WTC11 (cell line): ENCODE measurements around the gene ITPR1. TPM values are rescaled to one million over a fixed set of nuclear protein-coding genes. Genes with fewer than 3 reads are reported as not detected.

Experiments used
- ATAC-seq: fragments of 200-7000 bp; cut with Tn5 transposase; 2 replicates; pipeline ENCODE4 v1.10.0; 2021; ENCODE audit warnings: mild to moderate bottlenecking, moderate library complexity
- CTCF ChIA-PET: fragments of 300-600 bp; sonication (Branson Sonifier 250); formaldehyde crosslinking; loops from one replicate; lab custom pipeline; 2021; ENCODE audit warnings: antibody characterized with exemption; lab: Charles Lee
- POLR2A ChIA-PET: fragments of 350-600 bp; sonication (Branson Sonifier 250); formaldehyde crosslinking; loops from one replicate; lab custom pipeline; 2021; ENCODE audit warnings: antibody characterized with exemption; lab: Charles Lee
- DNase-seq: peaks from one replicate; pipeline ENCODE4 v3.0.0; 2021; ENCODE audit warnings: low spot score
- H3K27ac Mint-ChIP-seq: 2 replicates; pipeline ENCODE4 v1.8.0; 2021; ENCODE audit warnings: mixed read lengths
- H3K27me3 Mint-ChIP-seq: 2 replicates; pipeline ENCODE4 v1.8.0; 2021; ENCODE audit warnings: low read depth, mild to moderate bottlenecking, moderate library complexity, mixed read lengths
- H3K36me3 Mint-ChIP-seq: 2 replicates; pipeline ENCODE4 v1.8.0; 2021; ENCODE audit warnings: mixed read lengths
- H3K4me1 Mint-ChIP-seq: 2 replicates; pipeline ENCODE4 v1.8.0; 2022; ENCODE audit warnings: mixed read lengths
- H3K4me3 Mint-ChIP-seq: 2 replicates; pipeline ENCODE4 v1.8.0; 2021; ENCODE audit warnings: mild to moderate bottlenecking, moderate library complexity, mixed read lengths
- H3K9me3 Mint-ChIP-seq: 2 replicates; pipeline ENCODE4 v1.8.0; 2021; ENCODE audit warnings: mixed read lengths
- ATF1 ChIP-seq: sonication (generic); formaldehyde crosslinking; IDR thresholded peaks from 2 replicates; pipeline ENCODE4 v1.8.1; 2023; ENCODE audit warnings: mild to moderate bottlenecking, moderate library complexity, missing genetic modification reagents
- CREB1 ChIP-seq: sonication (generic); formaldehyde crosslinking; IDR thresholded peaks from 2 replicates; pipeline ENCODE4 v1.8.0; 2023; ENCODE audit warnings: mild to moderate bottlenecking, missing genetic modification reagents
- EMX1 ChIP-seq: fragments of 250-450 bp; sonication (Bioruptor Pico); IDR thresholded peaks from 2 replicates; pipeline ENCODE4 v1.8.0; 2021; ENCODE audit warnings: mild to moderate bottlenecking
- ETV6 ChIP-seq: sonication (generic); formaldehyde crosslinking; IDR thresholded peaks from 2 replicates; pipeline ENCODE4 v1.8.1; 2022; ENCODE audit warnings: mild to moderate bottlenecking, missing genetic modification reagents
- GABPB1 ChIP-seq: sonication (generic); formaldehyde crosslinking; IDR thresholded peaks from 2 replicates; pipeline ENCODE4 v1.8.1; 2023; ENCODE audit warnings: mild to moderate bottlenecking, missing genetic modification reagents
- JAZF1 ChIP-seq: fragments of 250-450 bp; sonication (Bioruptor Pico); IDR thresholded peaks from 2 replicates; pipeline ENCODE4 v1.9.0; 2021; ENCODE audit warnings: moderate library complexity, mild to moderate bottlenecking, inconsistent platforms
- MYBL2 ChIP-seq: sonication (generic); formaldehyde crosslinking; IDR thresholded peaks from 2 replicates; pipeline ENCODE4 v1.8.1; 2023; ENCODE audit warnings: mild to moderate bottlenecking, moderate library complexity, missing genetic modification reagents
- SP1 ChIP-seq: sonication (generic); formaldehyde crosslinking; conservative IDR thresholded peaks from 2 replicates; pipeline ENCODE4 v1.8.1; 2022; ENCODE audit warnings: missing genetic modification reagents
- TEAD1 ChIP-seq: sonication (generic); formaldehyde crosslinking; IDR thresholded peaks from 2 replicates; pipeline ENCODE4 v1.8.0; 2022; ENCODE audit warnings: mild to moderate bottlenecking, missing genetic modification reagents
- ZBTB21 ChIP-seq: sonication (generic); formaldehyde crosslinking; IDR thresholded peaks from 2 replicates; pipeline ENCODE4 v1.8.1; 2023; ENCODE audit warnings: mild to moderate bottlenecking, missing genetic modification reagents, borderline replicate concordance
- ZNF232 ChIP-seq: sonication (generic); formaldehyde crosslinking; IDR thresholded peaks from 2 replicates; pipeline ENCODE4 v1.8.0; 2022; ENCODE audit warnings: mild to moderate bottlenecking, missing genetic modification reagents
- ZNF396 ChIP-seq: fragments of 250-450 bp; sonication (Bioruptor Pico); IDR thresholded peaks from 2 replicates; pipeline ENCODE4 v1.8.0; 2021; ENCODE audit warnings: mild to moderate bottlenecking, moderate library complexity, borderline replicate concordance
- ZNF416 ChIP-seq: fragments of 250-450 bp; sonication (Bioruptor Pico); IDR thresholded peaks from 2 replicates; pipeline ENCODE4 v1.9.0; 2021; ENCODE audit warnings: mild to moderate bottlenecking, inconsistent platforms
- total RNA-seq: library from RNA; stranded (reverse); gene quantifications from 3 replicates; pipeline ENCODE4 v1.2.3, GENCODE V29; 2021
- TF ChIP-seq, protein P1 (sequence below): sonication (generic); formaldehyde crosslinking; IDR thresholded peaks from 2 replicates; pipeline ENCODE4 v1.8.1; 2023; ENCODE audit warnings: mild to moderate bottlenecking, missing genetic modification reagents
- TF ChIP-seq, protein P2 (sequence below): sonication (generic); formaldehyde crosslinking; IDR thresholded peaks from 2 replicates; pipeline ENCODE4 v1.8.1; 2023; ENCODE audit warnings: mild to moderate bottlenecking, missing genetic modification reagents, moderate library complexity
- TF ChIP-seq, protein P3 (sequence below): sonication (generic); formaldehyde crosslinking; IDR thresholded peaks from 2 replicates; pipeline ENCODE4 v1.8.1; 2023; ENCODE audit warnings: mild to moderate bottlenecking, missing genetic modification reagents, borderline replicate concordance
- TF ChIP-seq, protein P4 (sequence below): fragments of 250-450 bp; sonication (Bioruptor Pico); IDR thresholded peaks from 2 replicates; pipeline ENCODE4 v1.8.0; 2021; ENCODE audit warnings: mild to moderate bottlenecking
- TF ChIP-seq, protein P5 (sequence below): sonication (generic); formaldehyde crosslinking; IDR thresholded peaks from 2 replicates; pipeline ENCODE4 v1.8.0; 2023; ENCODE audit warnings: mild to moderate bottlenecking, missing genetic modification reagents
- TF ChIP-seq, protein P6 (sequence below): sonication (generic); formaldehyde crosslinking; conservative IDR thresholded peaks from 2 replicates; pipeline ENCODE4 v1.8.1; 2022; ENCODE audit warnings: mild to moderate bottlenecking, missing genetic modification reagents

ITPR1 gene
- total RNA-seq, 1 experiment from 2014 or later = 11.8 TPM

DNA sequence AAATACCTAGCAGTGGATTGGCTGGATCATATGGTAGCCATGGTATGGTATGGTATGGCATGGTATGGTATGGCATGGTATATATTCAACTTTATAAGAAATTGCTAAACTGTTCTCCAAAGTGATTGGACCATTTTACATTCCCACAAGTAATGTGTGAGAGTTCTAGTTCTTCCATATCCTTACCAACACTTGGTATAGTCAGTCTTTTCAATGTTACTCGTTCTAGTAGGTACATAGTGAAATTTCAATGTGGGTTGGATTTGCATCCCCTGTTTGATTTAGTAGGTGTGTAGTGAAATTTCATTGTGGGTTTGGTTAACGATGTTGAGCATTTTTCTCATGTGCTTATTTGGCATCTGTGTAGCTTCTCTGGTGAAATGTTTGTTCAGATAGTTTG, 154.3 kb downstream of the ITPR1 start (continued):
- TF ChIP-seq, protein P1, sequence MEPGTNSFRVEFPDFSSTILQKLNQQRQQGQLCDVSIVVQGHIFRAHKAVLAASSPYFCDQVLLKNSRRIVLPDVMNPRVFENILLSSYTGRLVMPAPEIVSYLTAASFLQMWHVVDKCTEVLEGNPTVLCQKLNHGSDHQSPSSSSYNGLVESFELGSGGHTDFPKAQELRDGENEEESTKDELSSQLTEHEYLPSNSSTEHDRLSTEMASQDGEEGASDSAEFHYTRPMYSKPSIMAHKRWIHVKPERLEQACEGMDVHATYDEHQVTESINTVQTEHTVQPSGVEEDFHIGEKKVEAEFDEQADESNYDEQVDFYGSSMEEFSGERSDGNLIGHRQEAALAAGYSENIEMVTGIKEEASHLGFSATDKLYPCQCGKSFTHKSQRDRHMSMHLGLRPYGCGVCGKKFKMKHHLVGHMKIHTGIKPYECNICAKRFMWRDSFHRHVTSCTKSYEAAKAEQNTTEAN (CRISPR knock-in tag) = no peak
- TF ChIP-seq TEAD1 = no peak
- no peak for TF ChIP-seq ETV6
- no peak for TF ChIP-seq SP1 (CRISPR knock-in tag)
- TF ChIP-seq, protein P2, sequence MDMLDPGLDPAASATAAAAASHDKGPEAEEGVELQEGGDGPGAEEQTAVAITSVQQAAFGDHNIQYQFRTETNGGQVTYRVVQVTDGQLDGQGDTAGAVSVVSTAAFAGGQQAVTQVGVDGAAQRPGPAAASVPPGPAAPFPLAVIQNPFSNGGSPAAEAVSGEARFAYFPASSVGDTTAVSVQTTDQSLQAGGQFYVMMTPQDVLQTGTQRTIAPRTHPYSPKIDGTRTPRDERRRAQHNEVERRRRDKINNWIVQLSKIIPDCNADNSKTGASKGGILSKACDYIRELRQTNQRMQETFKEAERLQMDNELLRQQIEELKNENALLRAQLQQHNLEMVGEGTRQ (CRISPR knock-in tag) = no peak
- TF ChIP-seq, protein P3, sequence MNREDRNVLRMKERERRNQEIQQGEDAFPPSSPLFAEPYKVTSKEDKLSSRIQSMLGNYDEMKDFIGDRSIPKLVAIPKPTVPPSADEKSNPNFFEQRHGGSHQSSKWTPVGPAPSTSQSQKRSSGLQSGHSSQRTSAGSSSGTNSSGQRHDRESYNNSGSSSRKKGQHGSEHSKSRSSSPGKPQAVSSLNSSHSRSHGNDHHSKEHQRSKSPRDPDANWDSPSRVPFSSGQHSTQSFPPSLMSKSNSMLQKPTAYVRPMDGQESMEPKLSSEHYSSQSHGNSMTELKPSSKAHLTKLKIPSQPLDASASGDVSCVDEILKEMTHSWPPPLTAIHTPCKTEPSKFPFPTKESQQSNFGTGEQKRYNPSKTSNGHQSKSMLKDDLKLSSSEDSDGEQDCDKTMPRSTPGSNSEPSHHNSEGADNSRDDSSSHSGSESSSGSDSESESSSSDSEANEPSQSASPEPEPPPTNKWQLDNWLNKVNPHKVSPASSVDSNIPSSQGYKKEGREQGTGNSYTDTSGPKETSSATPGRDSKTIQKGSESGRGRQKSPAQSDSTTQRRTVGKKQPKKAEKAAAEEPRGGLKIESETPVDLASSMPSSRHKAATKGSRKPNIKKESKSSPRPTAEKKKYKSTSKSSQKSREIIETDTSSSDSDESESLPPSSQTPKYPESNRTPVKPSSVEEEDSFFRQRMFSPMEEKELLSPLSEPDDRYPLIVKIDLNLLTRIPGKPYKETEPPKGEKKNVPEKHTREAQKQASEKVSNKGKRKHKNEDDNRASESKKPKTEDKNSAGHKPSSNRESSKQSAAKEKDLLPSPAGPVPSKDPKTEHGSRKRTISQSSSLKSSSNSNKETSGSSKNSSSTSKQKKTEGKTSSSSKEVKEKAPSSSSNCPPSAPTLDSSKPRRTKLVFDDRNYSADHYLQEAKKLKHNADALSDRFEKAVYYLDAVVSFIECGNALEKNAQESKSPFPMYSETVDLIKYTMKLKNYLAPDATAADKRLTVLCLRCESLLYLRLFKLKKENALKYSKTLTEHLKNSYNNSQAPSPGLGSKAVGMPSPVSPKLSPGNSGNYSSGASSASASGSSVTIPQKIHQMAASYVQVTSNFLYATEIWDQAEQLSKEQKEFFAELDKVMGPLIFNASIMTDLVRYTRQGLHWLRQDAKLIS = no peak
- TF ChIP-seq MYBL2 (CRISPR knock-in tag) = no peak
- TF ChIP-seq, protein P4, sequence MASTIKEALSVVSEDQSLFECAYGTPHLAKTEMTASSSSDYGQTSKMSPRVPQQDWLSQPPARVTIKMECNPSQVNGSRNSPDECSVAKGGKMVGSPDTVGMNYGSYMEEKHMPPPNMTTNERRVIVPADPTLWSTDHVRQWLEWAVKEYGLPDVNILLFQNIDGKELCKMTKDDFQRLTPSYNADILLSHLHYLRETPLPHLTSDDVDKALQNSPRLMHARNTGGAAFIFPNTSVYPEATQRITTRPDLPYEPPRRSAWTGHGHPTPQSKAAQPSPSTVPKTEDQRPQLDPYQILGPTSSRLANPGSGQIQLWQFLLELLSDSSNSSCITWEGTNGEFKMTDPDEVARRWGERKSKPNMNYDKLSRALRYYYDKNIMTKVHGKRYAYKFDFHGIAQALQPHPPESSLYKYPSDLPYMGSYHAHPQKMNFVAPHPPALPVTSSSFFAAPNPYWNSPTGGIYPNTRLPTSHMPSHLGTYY (CRISPR knock-in tag) = no peak
- no peak for TF ChIP-seq JAZF1
- no peak for TF ChIP-seq ZNF396 (CRISPR knock-in tag)

DNA sequence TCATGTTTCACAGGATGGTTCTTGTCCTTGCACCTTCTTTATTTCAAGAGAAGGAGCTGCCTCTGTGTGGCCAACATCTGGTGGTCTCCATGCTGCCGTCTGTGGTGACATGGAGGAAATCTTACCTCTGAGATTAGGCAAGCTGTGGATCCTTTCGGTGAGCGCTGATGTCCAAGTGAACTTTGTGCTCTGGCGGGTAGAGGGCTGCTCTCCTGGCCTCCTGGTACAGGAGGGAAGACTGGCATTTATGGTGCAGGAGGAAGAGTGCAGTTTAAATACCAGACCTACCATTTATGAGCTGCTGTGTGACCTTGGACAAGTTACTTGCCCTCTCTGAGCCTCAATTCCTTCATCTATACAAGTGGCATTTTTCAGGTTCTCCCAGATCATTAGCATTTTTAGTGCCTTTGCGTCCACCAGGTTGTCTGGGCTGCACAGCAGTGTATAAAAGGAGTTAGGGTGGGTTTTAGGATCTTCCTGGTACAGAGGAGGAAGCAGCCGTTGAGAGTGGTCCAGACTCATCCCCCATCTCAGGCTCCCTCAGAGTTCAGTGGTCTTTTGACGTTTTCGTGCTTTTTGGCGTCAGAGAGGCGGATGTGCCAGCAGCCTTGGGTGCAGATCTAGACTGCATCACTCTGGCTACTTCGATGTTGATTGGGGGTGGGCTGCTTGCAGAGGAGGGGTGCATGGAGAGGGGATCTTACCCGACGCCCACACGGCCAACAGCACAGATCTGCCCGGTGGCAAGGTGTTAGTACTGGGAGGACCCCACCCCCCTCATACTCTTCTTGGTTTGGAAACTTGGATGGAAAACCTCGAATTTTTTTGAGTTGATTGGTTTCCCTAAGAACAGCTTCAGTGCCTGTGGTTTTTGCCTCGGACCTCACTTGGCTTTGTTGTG, 162.2 kb downstream of the ITPR1 start:
- ATAC-seq = peak; percentile 38

More for the DNA sequence above, 162.2 kb downstream of the ITPR1 start:
- Mint-ChIP-seq H3K4me1 (peaks cover 11% of the 10 kb centered on the region), H3K4me3 (no peak overlapping the region), H3K9me3 (no peaks in the 10 kb centered on the region), H3K27me3 (no peaks in the 10 kb centered on the region), H3K27ac (no peak overlapping the region), H3K36me3 (no peaks in the 10 kb centered on the region)
- ChIA-PET CTCF (no interaction called here), POLR2A (no interaction called here)
- TF ChIP-seq EMX1 (CRISPR knock-in tag) (no peak), ZNF416 (CRISPR knock-in tag) (no peak), ZNF232 (CRISPR knock-in tag) (no peak), JAZF1 (no peak), ZBTB21 (no peak), MYBL2 (CRISPR knock-in tag) (no peak), ATF1 (no peak), CREB1 (CRISPR knock-in tag) (no peak), GABPB1 (CRISPR knock-in tag) (no peak)
- TF ChIP-seq, protein P5, sequence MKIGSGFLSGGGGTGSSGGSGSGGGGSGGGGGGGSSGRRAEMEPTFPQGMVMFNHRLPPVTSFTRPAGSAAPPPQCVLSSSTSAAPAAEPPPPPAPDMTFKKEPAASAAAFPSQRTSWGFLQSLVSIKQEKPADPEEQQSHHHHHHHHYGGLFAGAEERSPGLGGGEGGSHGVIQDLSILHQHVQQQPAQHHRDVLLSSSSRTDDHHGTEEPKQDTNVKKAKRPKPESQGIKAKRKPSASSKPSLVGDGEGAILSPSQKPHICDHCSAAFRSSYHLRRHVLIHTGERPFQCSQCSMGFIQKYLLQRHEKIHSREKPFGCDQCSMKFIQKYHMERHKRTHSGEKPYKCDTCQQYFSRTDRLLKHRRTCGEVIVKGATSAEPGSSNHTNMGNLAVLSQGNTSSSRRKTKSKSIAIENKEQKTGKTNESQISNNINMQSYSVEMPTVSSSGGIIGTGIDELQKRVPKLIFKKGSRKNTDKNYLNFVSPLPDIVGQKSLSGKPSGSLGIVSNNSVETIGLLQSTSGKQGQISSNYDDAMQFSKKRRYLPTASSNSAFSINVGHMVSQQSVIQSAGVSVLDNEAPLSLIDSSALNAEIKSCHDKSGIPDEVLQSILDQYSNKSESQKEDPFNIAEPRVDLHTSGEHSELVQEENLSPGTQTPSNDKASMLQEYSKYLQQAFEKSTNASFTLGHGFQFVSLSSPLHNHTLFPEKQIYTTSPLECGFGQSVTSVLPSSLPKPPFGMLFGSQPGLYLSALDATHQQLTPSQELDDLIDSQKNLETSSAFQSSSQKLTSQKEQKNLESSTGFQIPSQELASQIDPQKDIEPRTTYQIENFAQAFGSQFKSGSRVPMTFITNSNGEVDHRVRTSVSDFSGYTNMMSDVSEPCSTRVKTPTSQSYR = no peak
- TF ChIP-seq, protein P6, sequence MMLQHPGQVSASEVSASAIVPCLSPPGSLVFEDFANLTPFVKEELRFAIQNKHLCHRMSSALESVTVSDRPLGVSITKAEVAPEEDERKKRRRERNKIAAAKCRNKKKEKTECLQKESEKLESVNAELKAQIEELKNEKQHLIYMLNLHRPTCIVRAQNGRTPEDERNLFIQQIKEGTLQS = no peak
- DNase-seq = no peak
